ENCODE measurements around the gene ATP5F1A. TPM values are rescaled to one million over a fixed set of nuclear protein-coding genes. Genes with fewer than 3 reads are reported as not detected.
"Not testable (repeated sequence)": the region's sequence is repeated elsewhere in the genome, so short reads cannot be mapped to it uniquely, and the experiment has no call there.

The ATP5F1A gene
- total RNA-seq, 1 donor from 2014 or later = 290 TPM

- H3K9me3 Mint-ChIP-seq (ENCODE audit: low read depth) = no peaks in the 10 kb centered on the region
- DNase-seq (ENCODE audit: low spot score) = no peak
- no peaks in the 10 kb centered on the region for H3K27me3 Mint-ChIP-seq (ENCODE audit: low read depth)
- H3K4me3 Mint-ChIP-seq (ENCODE audit: unreplicated experiment) = no peak overlapping the region
- peak overlapping the region; percentile 41 for H3K27ac Mint-ChIP-seq (ENCODE audit: unreplicated experiment)
- H3K4me1 Mint-ChIP-seq (ENCODE audit: low read depth) = peaks cover 32% of the 10 kb centered on the region
- no peaks in the 10 kb centered on the region for H3K36me3 Mint-ChIP-seq (ENCODE audit: low read depth)
- no peak for TF ChIP-seq CTCF (IDR thresholded peaks at IDR 0.05)
Observed at GRCh38 chr18:46099463-46099862, 1.4 kb upstream of the ATP5F1A start.

GRCh38 chr18:46098616-46098933, 479 bp upstream of the ATP5F1A start:
- no peaks in the 10 kb centered on the region for H3K27me3 Mint-ChIP-seq (ENCODE audit: low read depth)
- peaks cover 2% of the 10 kb centered on the region for H3K36me3 Mint-ChIP-seq (ENCODE audit: low read depth)
- peak overlapping the region; percentile 99 for H3K27ac Mint-ChIP-seq (ENCODE audit: unreplicated experiment)
- no peak for TF ChIP-seq CTCF (IDR thresholded peaks at IDR 0.05)
- H3K9me3 Mint-ChIP-seq (ENCODE audit: low read depth) = no peaks in the 10 kb centered on the region
- peak overlapping the region; percentile 97 for H3K4me3 Mint-ChIP-seq (ENCODE audit: unreplicated experiment)
- no peak for DNase-seq (ENCODE audit: low spot score)
- H3K4me1 Mint-ChIP-seq (ENCODE audit: low read depth) = peaks cover 30% of the 10 kb centered on the region

GRCh38 chr18:46097431-46097800, 680 bp downstream of the ATP5F1A start:
- peak overlapping the region; percentile 97 for H3K4me3 Mint-ChIP-seq (ENCODE audit: unreplicated experiment)
- H3K36me3 Mint-ChIP-seq (ENCODE audit: low read depth) = peaks cover 2% of the 10 kb centered on the region
- no peak for TF ChIP-seq CTCF (IDR thresholded peaks at IDR 0.05)
- DNase-seq (ENCODE audit: low spot score) = no peak
- H3K27ac Mint-ChIP-seq (ENCODE audit: unreplicated experiment) = peak overlapping the region; percentile 99
- H3K4me1 Mint-ChIP-seq (ENCODE audit: low read depth) = peaks cover 30% of the 10 kb centered on the region
- no peaks in the 10 kb centered on the region for H3K27me3 Mint-ChIP-seq (ENCODE audit: low read depth)
- H3K9me3 Mint-ChIP-seq (ENCODE audit: low read depth) = no peaks in the 10 kb centered on the region

GRCh38 chr18:46096651-46097300, 1.3 kb downstream of the ATP5F1A start:
- Mint-ChIP-seq H3K9me3 (ENCODE audit: low read depth) (no peaks in the 10 kb centered on the region), H3K4me3 (ENCODE audit: unreplicated experiment) (peak overlapping the region; percentile 97), H3K27me3 (ENCODE audit: low read depth) (no peaks in the 10 kb centered on the region), H3K27ac (ENCODE audit: unreplicated experiment) (peak overlapping the region; percentile 99), H3K36me3 (ENCODE audit: low read depth) (peaks cover 2% of the 10 kb centered on the region), H3K4me1 (ENCODE audit: low read depth) (peaks cover 30% of the 10 kb centered on the region)
- TF ChIP-seq CTCF (IDR thresholded peaks at IDR 0.05) = no peak
- DNase-seq (ENCODE audit: low spot score) = no peak

GRCh38 chr18:46095532-46095931, 2.6 kb downstream of the ATP5F1A start:
- Mint-ChIP-seq H3K9me3 (ENCODE audit: low read depth) (no peaks in the 10 kb centered on the region), H3K4me3 (ENCODE audit: unreplicated experiment) (peak overlapping the region; percentile 4), H3K36me3 (ENCODE audit: low read depth) (peaks cover 8% of the 10 kb centered on the region), H3K27ac (ENCODE audit: unreplicated experiment) (no peak overlapping the region), H3K27me3 (ENCODE audit: low read depth) (no peaks in the 10 kb centered on the region), H3K4me1 (ENCODE audit: low read depth) (peaks cover 30% of the 10 kb centered on the region)
- TF ChIP-seq CTCF (IDR thresholded peaks at IDR 0.05) = no peak
- no peak for DNase-seq (ENCODE audit: low spot score)

- H3K4me3 Mint-ChIP-seq (ENCODE audit: unreplicated experiment); DNase-seq (ENCODE audit: low spot score); H3K9me3 Mint-ChIP-seq (ENCODE audit: low read depth); H3K27ac Mint-ChIP-seq (ENCODE audit: unreplicated experiment); H3K4me1 Mint-ChIP-seq (ENCODE audit: low read depth); H3K27me3 Mint-ChIP-seq (ENCODE audit: low read depth): not testable (repeated sequence)
- peaks cover 52% of the 10 kb centered on the region for H3K36me3 Mint-ChIP-seq (ENCODE audit: low read depth)
Observed at GRCh38 chr18:46088501-46088900, 9.6 kb downstream of the ATP5F1A start.

Measured in chondrocyte (in vitro differentiated cells).